ENCODE data around the gene MUC5B.

DNA sequence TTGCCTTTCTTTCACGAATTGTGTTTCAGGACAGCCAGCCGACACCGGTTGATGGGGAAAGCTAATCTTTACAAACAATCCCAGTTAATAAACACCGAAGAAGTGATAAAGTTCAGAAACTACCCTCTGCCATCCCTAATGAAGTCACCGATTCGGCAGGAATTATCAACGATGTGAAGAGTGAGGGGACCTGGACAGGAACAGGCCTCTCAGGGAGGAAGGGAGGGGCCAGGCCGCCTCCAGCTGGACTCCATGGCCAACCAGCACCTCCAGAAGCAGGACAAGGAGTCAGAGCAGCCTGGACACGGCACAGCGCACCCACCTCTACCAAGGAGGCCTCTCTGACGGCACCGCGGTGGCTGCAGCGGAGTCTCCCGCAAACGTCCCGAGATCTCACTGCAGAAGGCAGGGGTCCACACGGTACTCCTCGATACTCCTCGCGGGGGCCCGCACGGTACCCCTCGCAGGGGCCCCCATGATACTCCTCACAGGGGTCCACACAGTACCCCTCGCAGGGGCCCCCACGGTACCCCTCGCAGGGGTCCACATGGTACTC lies 82.7 kb downstream of the MUC5B start:
- TF ChIP-seq, protein P1, sequence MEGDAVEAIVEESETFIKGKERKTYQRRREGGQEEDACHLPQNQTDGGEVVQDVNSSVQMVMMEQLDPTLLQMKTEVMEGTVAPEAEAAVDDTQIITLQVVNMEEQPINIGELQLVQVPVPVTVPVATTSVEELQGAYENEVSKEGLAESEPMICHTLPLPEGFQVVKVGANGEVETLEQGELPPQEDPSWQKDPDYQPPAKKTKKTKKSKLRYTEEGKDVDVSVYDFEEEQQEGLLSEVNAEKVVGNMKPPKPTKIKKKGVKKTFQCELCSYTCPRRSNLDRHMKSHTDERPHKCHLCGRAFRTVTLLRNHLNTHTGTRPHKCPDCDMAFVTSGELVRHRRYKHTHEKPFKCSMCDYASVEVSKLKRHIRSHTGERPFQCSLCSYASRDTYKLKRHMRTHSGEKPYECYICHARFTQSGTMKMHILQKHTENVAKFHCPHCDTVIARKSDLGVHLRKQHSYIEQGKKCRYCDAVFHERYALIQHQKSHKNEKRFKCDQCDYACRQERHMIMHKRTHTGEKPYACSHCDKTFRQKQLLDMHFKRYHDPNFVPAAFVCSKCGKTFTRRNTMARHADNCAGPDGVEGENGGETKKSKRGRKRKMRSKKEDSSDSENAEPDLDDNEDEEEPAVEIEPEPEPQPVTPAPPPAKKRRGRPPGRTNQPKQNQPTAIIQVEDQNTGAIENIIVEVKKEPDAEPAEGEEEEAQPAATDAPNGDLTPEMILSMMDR (IDR thresholded peaks at IDR 0.05), result no peak
- no peak for TF ChIP-seq POLR2A (IDR thresholded peaks at IDR 0.05)

All from testis (tissue), 2 donors.